GM21367 (cell line): ENCODE data around the gene TINCR.
"Not testable (repeated sequence)": the region's sequence is repeated elsewhere in the genome, so short reads cannot be mapped to it uniquely, and the experiment has no call there.

ENCODE experiments used
- ATAC-seq: cut with Tn5 transposase; IDR thresholded peaks from one replicate; pipeline ENCODE4 v1.9.1; 2021; ENCODE audit not compliant: unreplicated experiment

The TINCR gene

GRCh38 chr19:5561559-5561958 lies 6.2 kb downstream of the TINCR start:
- no peak for ATAC-seq

GRCh38 chr19:5560156-5560555 lies 7.6 kb downstream of the TINCR start:
- ATAC-seq, result no peak

- ATAC-seq, result no peak
Measured at GRCh38 chr19:5559804-5560133, 8.0 kb downstream of the TINCR start.

GRCh38 chr19:5558101-5558621 lies 9.6 kb downstream of the TINCR start:
- no peak for ATAC-seq

GRCh38 chr19:5557691-5558090 lies 10.1 kb downstream of the TINCR start:
- no peak for ATAC-seq

- no peak for ATAC-seq
Measured at GRCh38 chr19:5554828-5555227, 12.9 kb downstream of the TINCR start.

- ATAC-seq, result no peak
Measured at GRCh38 chr19:5553892-5554291, 13.9 kb downstream of the TINCR start.

- no peak for ATAC-seq
Measured at GRCh38 chr19:5547881-5548280, 19.9 kb downstream of the TINCR start.

GRCh38 chr19:5545984-5546383 lies 21.8 kb downstream of the TINCR start:
- ATAC-seq, result no peak

- ATAC-seq, result no peak
Measured at GRCh38 chr19:5545051-5545450, 22.7 kb downstream of the TINCR start.

- no peak for ATAC-seq
Measured at GRCh38 chr19:5542665-5543064, 25.1 kb downstream of the TINCR start.

GRCh38 chr19:5541456-5541855 lies 26.3 kb downstream of the TINCR start:
- ATAC-seq, result no peak

GRCh38 chr19:5540208-5540607 lies 27.5 kb downstream of the TINCR start:
- no peak for ATAC-seq

- ATAC-seq, result no peak
Measured at GRCh38 chr19:5537870-5538269, 29.9 kb downstream of the TINCR start.

- ATAC-seq, result not testable (repeated sequence)
Measured at GRCh38 chr19:5536982-5537579, 30.7 kb downstream of the TINCR start.

- no peak for ATAC-seq
Measured at GRCh38 chr19:5536337-5536894, 31.3 kb downstream of the TINCR start.

- no peak for ATAC-seq
Measured at GRCh38 chr19:5534787-5535586, 32.8 kb downstream of the TINCR start.

GRCh38 chr19:5533257-5533656 lies 34.5 kb downstream of the TINCR start:
- no peak for ATAC-seq

GRCh38 chr19:5530701-5531100 lies 37.1 kb downstream of the TINCR start:
- ATAC-seq, result no peak

GRCh38 chr19:5526691-5527090 lies 41.1 kb downstream of the TINCR start:
- no peak for ATAC-seq

- ATAC-seq, result no peak
Measured at GRCh38 chr19:5524081-5524480, 43.7 kb downstream of the TINCR start.

GRCh38 chr19:5522106-5522505 lies 45.6 kb downstream of the TINCR start:
- no peak for ATAC-seq
